Pancreas (tissue), 10 donors: ENCODE results near the gene RAD51B. TPM values are rescaled to one million over a fixed set of nuclear protein-coding genes. Genes with fewer than 3 reads are reported as not detected.

Experiments used
- ATAC-seq, 4 donors: fragments of 200-7000 bp; cut with Tn5 transposase; one replicate each; pipeline versions ENCODE4 v1.8.0 to v1.9.1; 2020; ENCODE audit warnings: mild to moderate bottlenecking in 4 of 4, moderate library complexity in 4 of 4
- DNase-seq, 6 donors: peaks; one replicate each; pipeline ENCODE4 v3.0.0-alpha.2; 2020
- FAIRE-seq: peaks from 2 replicates; lab custom pipeline; 2012; peaks lifted over from hg19 to GRCh38; lab: Jason Lieb, UNC
- H3K27ac ChIP-seq, 4 donors: fragments of 200-600 bp; sonication (generic); 1 replicate in 3 of 4; 2 replicates in 1 of 4; pipeline versions ENCODE4 v1.5.0 to v1.8.0; 2020
- H3K27me3 ChIP-seq, 4 donors: fragments of 200-600 bp; one replicate each; pipeline ENCODE4 v1.8.0; 2021
- H3K36me3 ChIP-seq, 3 donors: fragments of 200-600 bp; sonication (generic) in 1 of 3; one replicate each; pipeline versions ENCODE4 v1.5.0 to v1.8.0; 2020 to 2021
- H3K4me1 ChIP-seq, 3 donors: fragments of 200-600 bp; one replicate each; pipeline ENCODE4 v1.8.0; 2021
- H3K4me3 ChIP-seq, 4 donors: fragments of 200-600 bp; sonication (generic) in 2 of 4; one replicate each; pipeline versions ENCODE4 v1.5.0 to v1.8.0; 2020 to 2021
- H3K9me3 ChIP-seq, 4 donors: fragments of 200-600 bp; one replicate each; pipeline ENCODE4 v1.8.0; 2021
- WGBS, 2 donors: extraction: QIAGEN DNeasy Blood & Tissue Kit; methylation state at CpG; one replicate each; pipeline ENCODE4 v1.1.7; 2013; 5-methylcytosine and 5-hydroxymethylcytosine counted together
- intact Hi-C, 3 donors: fragments of 100-400 bp; cut with DNase I; formaldehyde crosslinking; loops; one replicate each; pipeline versions ENCODE4 v1.11.1 to v1.14.2; 2022
- polyA plus RNA-seq, 2 donors: library from polyadenylated mRNA; stranded (reverse); fragments of 200-250 nt; gene quantifications; one replicate each; pipeline ENCODE4 v1.2.3, GENCODE V29; 2013
- total RNA-seq, 6 donors: library from RNA; stranded (reverse); fragmentation: NEBNext Ultra II Directional in 4 of 6; extraction: Animal tissue kit (Norgen Biotek cat#: 25700) in 4 of 6; gene quantifications; one replicate each; pipeline versions ENCODE4 v1.2.1 to v1.2.4, GENCODE V29; 2021 to 2023
- TF ChIP-seq, protein P1 (sequence below), 4 donors: fragments of 200-600 bp; sonication (generic) in 3 of 4; IDR thresholded peaks; one replicate each; pipeline versions ENCODE4 v1.5.0 to v1.8.0; 2021; ENCODE audit warnings: antibody characterized with exemption in 4 of 4
- donor health status: healthy with polysubstance abuse.
- donor health status: DM: no; HTN: no; CAD: no; lungs with moderate emphysema.
- donor health status: DM: no; HTN: no; CAD: no.
- donor health status: control.
- donor health status: control.
- donor health status: Bipolar disorder and iron deficiency.
- donor health status: DM: yes; HTN: yes; CAD: no.
- donor health status: DM: no; HTN: no; CAD: no.
- donor health status: DM: no; HTN: no; CAD: no.
- donor health status: DM: yes; HTN: yes; CAD: no.

The RAD51B gene
- total and polyA plus RNA-seq, 8 donors: 1.1 to 17.3 (median 5.8) TPM

DNA sequence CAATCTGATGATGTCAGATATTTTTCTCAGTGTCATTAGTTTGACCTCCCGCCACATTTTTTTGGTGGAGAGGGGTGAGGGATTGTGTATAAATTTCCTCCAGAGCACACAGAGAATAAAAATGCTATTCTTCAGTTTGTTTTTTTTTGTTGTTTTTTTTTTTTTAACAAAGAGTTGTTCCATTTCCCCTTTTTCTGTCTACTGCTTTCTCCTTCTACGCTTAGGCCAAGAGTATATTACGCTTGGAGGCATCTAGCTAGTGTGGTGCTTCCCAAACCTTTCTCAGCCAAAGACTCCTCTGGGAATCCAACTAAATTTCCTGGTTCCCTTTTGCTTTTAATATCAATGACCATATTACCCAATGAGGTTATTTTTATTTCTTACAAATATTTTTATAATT lies 507.7 kb downstream of the RAD51B start:
- ATAC-seq (peak in 1 of 4 donors; percentile 26), FAIRE-seq (no peak), DNase-seq (no peak)
- 94 to 96% methylated on average over 3 of the region's 3 CpGs for WGBS, 2 donors
- H3K27ac ChIP-seq: no peak overlapping the region
- TF ChIP-seq, protein P1, sequence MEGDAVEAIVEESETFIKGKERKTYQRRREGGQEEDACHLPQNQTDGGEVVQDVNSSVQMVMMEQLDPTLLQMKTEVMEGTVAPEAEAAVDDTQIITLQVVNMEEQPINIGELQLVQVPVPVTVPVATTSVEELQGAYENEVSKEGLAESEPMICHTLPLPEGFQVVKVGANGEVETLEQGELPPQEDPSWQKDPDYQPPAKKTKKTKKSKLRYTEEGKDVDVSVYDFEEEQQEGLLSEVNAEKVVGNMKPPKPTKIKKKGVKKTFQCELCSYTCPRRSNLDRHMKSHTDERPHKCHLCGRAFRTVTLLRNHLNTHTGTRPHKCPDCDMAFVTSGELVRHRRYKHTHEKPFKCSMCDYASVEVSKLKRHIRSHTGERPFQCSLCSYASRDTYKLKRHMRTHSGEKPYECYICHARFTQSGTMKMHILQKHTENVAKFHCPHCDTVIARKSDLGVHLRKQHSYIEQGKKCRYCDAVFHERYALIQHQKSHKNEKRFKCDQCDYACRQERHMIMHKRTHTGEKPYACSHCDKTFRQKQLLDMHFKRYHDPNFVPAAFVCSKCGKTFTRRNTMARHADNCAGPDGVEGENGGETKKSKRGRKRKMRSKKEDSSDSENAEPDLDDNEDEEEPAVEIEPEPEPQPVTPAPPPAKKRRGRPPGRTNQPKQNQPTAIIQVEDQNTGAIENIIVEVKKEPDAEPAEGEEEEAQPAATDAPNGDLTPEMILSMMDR (IDR thresholded peaks at IDR 0.05): no peak
- no peaks in the 10 kb centered on the region for H3K9me3 ChIP-seq
- no peak overlapping the region for H3K4me3 ChIP-seq
- no peaks in the 10 kb centered on the region for H3K27me3 ChIP-seq
- intact Hi-C loops: no loop called here
- no peaks in the 10 kb centered on the region for H3K36me3 ChIP-seq
- no peaks in the 10 kb centered on the region for H3K4me1 ChIP-seq

GRCh38 chr14:68328509-68328908 lies 508.9 kb downstream of the RAD51B start:
- H3K36me3 ChIP-seq: no peaks in the 10 kb centered on the region
- DNase-seq: no peak
- ATAC-seq: no peak
- H3K27me3 ChIP-seq: no peaks in the 10 kb centered on the region
- intact Hi-C loops: no loop called here
- H3K9me3 ChIP-seq: no peaks in the 10 kb centered on the region
- no peak overlapping the region for H3K4me3 ChIP-seq
- TF ChIP-seq, protein P1 (IDR thresholded peaks at IDR 0.05): no peak
- H3K4me1 ChIP-seq: no peaks in the 10 kb centered on the region
- no peak for FAIRE-seq
- H3K27ac ChIP-seq: no peak overlapping the region
- 95% methylated on average over 3 of the region's 3 CpGs for WGBS, 2 donors

- WGBS, 2 donors: 93 to 97% methylated on average over 2 of the region's 2 CpGs
- TF ChIP-seq, protein P1 (IDR thresholded peaks at IDR 0.05): no peak
- Histone ChIP-seq H3K36me3 (no peaks in the 10 kb centered on the region), H3K4me1 (peaks cover 0 to 4% (median 0%) of the 10 kb centered on the region in 3 donors), H3K9me3 (no peaks in the 10 kb centered on the region), H3K4me3 (no peak overlapping the region), H3K27me3 (no peaks in the 10 kb centered on the region), H3K27ac (no peak overlapping the region)
- ATAC-seq (peak in 1 of 4 donors; percentile 17), FAIRE-seq (no peak), DNase-seq (no peak)
- intact Hi-C loops: no loop called here
Measured at GRCh38 chr14:68331426-68331825, 511.8 kb downstream of the RAD51B start.

- H3K27ac ChIP-seq: no peak overlapping the region
- H3K4me1 ChIP-seq: peaks cover 0 to 4% (median 0%) of the 10 kb centered on the region in 3 donors
- intact Hi-C loops: no loop called here
- no peaks in the 10 kb centered on the region for H3K36me3 ChIP-seq
- ATAC-seq: no peak
- 83 to 94% methylated on average over 1 of the region's 1 CpG for WGBS, 2 donors
- DNase-seq: no peak
- no peaks in the 10 kb centered on the region for H3K27me3 ChIP-seq
- no peaks in the 10 kb centered on the region for H3K9me3 ChIP-seq
- no peak for FAIRE-seq
- H3K4me3 ChIP-seq: no peak overlapping the region
- TF ChIP-seq, protein P1 (IDR thresholded peaks at IDR 0.05): no peak
Measured at GRCh38 chr14:68331991-68332390, 512.4 kb downstream of the RAD51B start.

- Histone ChIP-seq H3K4me1 (peaks cover 0 to 4% (median 0%) of the 10 kb centered on the region in 3 donors), H3K9me3 (no peaks in the 10 kb centered on the region), H3K27ac (no peak overlapping the region), H3K27me3 (no peaks in the 10 kb centered on the region), H3K4me3 (no peak overlapping the region), H3K36me3 (no peaks in the 10 kb centered on the region)
- WGBS, 2 donors: 64 to 69% methylated on average over 2 of the region's 2 CpGs
- ATAC-seq: peak in 1 of 4 donors; percentile 54
- TF ChIP-seq, protein P1 (IDR thresholded peaks at IDR 0.05): no peak
- DNase-seq: no peak
- intact Hi-C loops: no loop called here
- FAIRE-seq: no peak
Measured at GRCh38 chr14:68333262-68333661, 513.7 kb downstream of the RAD51B start.
